BLaER1 (cell line): ENCODE data around the gene ITGBL1.

Experiments used
- H3K27ac ChIP-seq: shearing (Covaris generic); formaldehyde crosslinking; 2 replicates; pipeline ENCODE4 v1.8.1; 2022
- H3K27me3 ChIP-seq: shearing (Covaris generic); formaldehyde crosslinking; 2 replicates; pipeline ENCODE4 v1.8.1; 2022
- H3K36me3 ChIP-seq: shearing (Covaris generic); formaldehyde crosslinking; 2 replicates; pipeline ENCODE4 v1.8.1; 2022
- H3K4me1 ChIP-seq: shearing (Covaris generic); formaldehyde crosslinking; 2 replicates; pipeline ENCODE4 v1.8.1; 2022
- H3K4me2 ChIP-seq: shearing (Covaris generic); formaldehyde crosslinking; 2 replicates; pipeline ENCODE4 v1.8.1; 2022
- H3K4me3 ChIP-seq: shearing (Covaris generic); formaldehyde crosslinking; 2 replicates; pipeline ENCODE4 v1.8.1; 2022
- H3K9ac ChIP-seq: shearing (Covaris generic); formaldehyde crosslinking; 2 replicates; pipeline ENCODE4 v1.8.1; 2022
- H3K9me3 ChIP-seq: shearing (Covaris generic); formaldehyde crosslinking; 2 replicates; pipeline ENCODE4 v1.8.1; 2022
- H4K20me1 ChIP-seq: shearing (Covaris generic); formaldehyde crosslinking; 2 replicates; pipeline ENCODE4 v1.8.1; 2022
- Cebpa-rat ChIP-seq: shearing (Covaris generic); IDR thresholded peaks from 2 replicates; pipeline ENCODE4 v1.8.1; 2022

The ITGBL1 gene

DNA sequence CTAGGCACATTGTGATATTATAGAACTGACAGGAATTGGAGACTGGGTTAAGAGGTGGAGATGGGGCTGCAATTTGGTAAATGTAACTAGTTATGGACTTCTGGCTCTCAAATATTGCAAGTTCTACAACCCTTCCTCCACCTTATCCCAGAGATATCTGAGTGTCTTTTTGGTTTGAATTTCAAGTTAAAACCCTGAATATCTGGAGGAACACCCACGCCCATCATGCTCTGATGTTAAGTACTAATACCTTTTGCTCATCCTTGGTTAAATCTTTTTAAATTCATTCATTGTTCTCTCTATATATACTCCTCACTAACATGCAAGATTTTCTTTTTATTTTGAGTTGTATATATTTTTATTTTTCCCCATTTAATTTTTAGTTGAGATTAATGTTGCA lies 28.9 kb downstream of the ITGBL1 start:
- Histone ChIP-seq H3K27me3 (no peaks in the 10 kb centered on the region), H4K20me1 (no peaks in the 10 kb centered on the region), H3K9me3 (no peaks in the 10 kb centered on the region), H3K27ac (no peak overlapping the region), H3K4me1 (no peaks in the 10 kb centered on the region), H3K4me2 (no peak overlapping the region), H3K9ac (no peak overlapping the region), H3K4me3 (no peak overlapping the region), H3K36me3 (no peaks in the 10 kb centered on the region)
- no peak for TF ChIP-seq Cebpa-rat

- Histone ChIP-seq H3K9ac (no peak overlapping the region), H3K4me3 (no peak overlapping the region), H4K20me1 (no peaks in the 10 kb centered on the region), H3K4me2 (no peak overlapping the region), H3K36me3 (no peaks in the 10 kb centered on the region), H3K9me3 (no peaks in the 10 kb centered on the region), H3K27me3 (no peaks in the 10 kb centered on the region), H3K4me1 (no peaks in the 10 kb centered on the region), H3K27ac (no peak overlapping the region)
- TF ChIP-seq Cebpa-rat = no peak
Observed at GRCh38 chr13:101486708-101487437, 34.4 kb downstream of the ITGBL1 start.

GRCh38 chr13:101487438-101487830 lies 35.0 kb downstream of the ITGBL1 start:
- H3K4me2 ChIP-seq = no peak overlapping the region
- H3K27ac ChIP-seq = no peak overlapping the region
- no peak overlapping the region for H3K9ac ChIP-seq
- H3K4me3 ChIP-seq = no peak overlapping the region
- H3K9me3 ChIP-seq = no peaks in the 10 kb centered on the region
- no peaks in the 10 kb centered on the region for H4K20me1 ChIP-seq
- no peaks in the 10 kb centered on the region for H3K36me3 ChIP-seq
- TF ChIP-seq Cebpa-rat = no peak
- H3K4me1 ChIP-seq = no peaks in the 10 kb centered on the region
- H3K27me3 ChIP-seq = no peaks in the 10 kb centered on the region

DNA sequence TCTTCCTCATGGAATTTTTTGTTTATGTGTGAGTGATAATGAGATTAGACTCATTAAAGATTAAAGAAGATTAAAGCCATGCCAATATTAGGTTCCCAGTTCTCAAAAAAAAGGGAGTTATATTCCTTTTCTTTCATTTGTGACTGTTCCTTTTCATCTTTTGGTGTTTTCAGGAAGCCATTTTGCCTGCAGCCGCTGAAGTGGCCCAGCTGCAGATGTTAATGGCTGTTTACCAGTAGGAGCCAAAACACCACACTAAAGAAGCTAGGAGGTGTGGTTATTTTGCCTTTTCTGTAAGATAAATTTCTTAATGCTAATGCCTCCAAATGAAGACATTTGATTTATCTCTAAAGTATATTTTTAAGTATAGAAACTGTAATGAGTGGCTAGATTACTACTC lies 36.3 kb downstream of the ITGBL1 start:
- Histone ChIP-seq H3K9me3 (no peaks in the 10 kb centered on the region), H3K4me1 (no peaks in the 10 kb centered on the region)

DNA sequence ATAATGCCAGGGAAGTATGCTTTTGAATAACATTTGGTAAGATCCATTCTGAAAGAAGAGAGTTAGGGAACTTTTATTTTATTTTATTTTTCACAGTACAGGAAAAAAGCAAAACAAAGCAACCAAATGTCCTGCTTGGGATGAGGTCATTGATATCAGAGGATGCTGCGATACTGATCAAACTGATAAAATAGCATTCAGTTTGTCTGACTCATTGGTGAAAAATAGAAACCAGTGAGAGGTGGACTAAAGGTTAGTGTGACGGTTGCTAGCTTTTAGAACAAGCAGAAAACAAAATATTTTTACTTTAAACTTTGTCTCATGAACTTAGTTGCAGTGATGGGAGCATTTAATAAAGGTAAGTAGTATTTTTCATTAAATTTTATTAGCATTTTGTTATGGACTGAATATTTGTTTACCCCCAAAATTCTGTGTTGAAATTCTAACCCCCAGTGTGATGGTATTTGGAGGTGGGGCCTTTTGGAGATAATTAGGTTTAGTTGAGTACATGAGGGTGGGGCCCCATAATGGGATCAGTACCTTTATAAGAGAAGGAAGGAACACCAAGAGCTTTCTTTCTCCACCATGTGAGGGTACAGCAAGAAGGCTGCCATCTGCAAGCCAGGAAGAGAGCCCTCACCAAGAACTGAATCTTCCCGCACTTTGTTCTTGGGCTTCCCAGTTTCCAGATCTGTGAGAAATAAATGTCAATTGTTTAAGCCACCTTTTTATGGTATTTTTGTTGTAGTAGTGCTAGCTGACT lies 37.3 kb downstream of the ITGBL1 start:
- H3K4me2 ChIP-seq = no peak overlapping the region
- no peak for TF ChIP-seq Cebpa-rat
- no peak overlapping the region for H3K9ac ChIP-seq
- no peaks in the 10 kb centered on the region for H3K4me1 ChIP-seq
- no peak overlapping the region for H3K4me3 ChIP-seq
- H3K36me3 ChIP-seq = no peaks in the 10 kb centered on the region
- H3K27me3 ChIP-seq = no peaks in the 10 kb centered on the region
- no peak overlapping the region for H3K27ac ChIP-seq
- H3K9me3 ChIP-seq = no peaks in the 10 kb centered on the region
- H4K20me1 ChIP-seq = no peaks in the 10 kb centered on the region

More for the DNA sequence above, 36.3 kb downstream of the ITGBL1 start:
- no peak overlapping the region for H3K4me3 ChIP-seq
- H3K9ac ChIP-seq = no peak overlapping the region
- TF ChIP-seq Cebpa-rat = no peak
- H4K20me1 ChIP-seq = no peaks in the 10 kb centered on the region
- H3K4me2 ChIP-seq = no peak overlapping the region
- no peaks in the 10 kb centered on the region for H3K27me3 ChIP-seq
- H3K36me3 ChIP-seq = no peaks in the 10 kb centered on the region
- H3K27ac ChIP-seq = no peak overlapping the region

- no peak for TF ChIP-seq Cebpa-rat
- Histone ChIP-seq H4K20me1 (no peaks in the 10 kb centered on the region), H3K27ac (no peak overlapping the region), H3K4me2 (no peak overlapping the region), H3K4me1 (no peaks in the 10 kb centered on the region), H3K4me3 (no peak overlapping the region), H3K9me3 (no peaks in the 10 kb centered on the region), H3K36me3 (no peaks in the 10 kb centered on the region), H3K9ac (no peak overlapping the region), H3K27me3 (no peaks in the 10 kb centered on the region)
Observed at GRCh38 chr13:101490406-101491015, 38.0 kb downstream of the ITGBL1 start.

DNA sequence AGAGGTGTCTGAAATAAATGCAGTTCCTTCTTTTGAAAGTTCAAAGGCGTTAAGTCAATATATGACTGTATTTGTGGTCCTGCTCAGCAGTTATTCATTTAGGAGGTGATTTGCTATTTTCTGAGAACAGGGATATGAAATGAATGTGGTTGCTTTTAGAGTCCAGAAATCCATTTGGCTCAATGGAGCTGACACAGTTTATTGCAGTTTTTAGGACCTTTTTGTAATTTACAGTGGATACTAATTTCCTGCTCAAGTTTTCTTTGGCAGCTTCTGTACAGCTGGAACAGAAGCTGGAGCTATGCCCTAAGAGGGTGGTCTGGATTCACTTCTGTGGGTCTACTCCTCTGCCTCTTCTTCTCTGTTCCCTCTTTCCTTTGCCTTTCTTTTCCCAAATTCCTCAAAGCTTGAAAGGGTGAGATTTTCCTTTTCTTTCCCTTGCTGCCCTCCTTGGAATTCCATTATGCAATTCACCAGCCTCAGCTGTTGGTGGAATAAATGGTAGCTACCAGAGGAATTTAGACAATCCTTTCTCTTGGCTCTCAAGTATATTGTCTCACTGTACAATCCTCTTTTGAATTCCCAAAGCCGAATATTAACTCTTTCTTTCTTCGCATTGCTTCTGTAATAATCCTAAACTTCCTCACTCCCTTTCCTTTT lies 39.9 kb downstream of the ITGBL1 start:
- Histone ChIP-seq H4K20me1 (no peaks in the 10 kb centered on the region), H3K4me1 (no peaks in the 10 kb centered on the region), H3K4me3 (no peak overlapping the region), H3K36me3 (no peaks in the 10 kb centered on the region), H3K4me2 (no peak overlapping the region), H3K9me3 (no peaks in the 10 kb centered on the region), H3K27ac (no peak overlapping the region), H3K27me3 (no peaks in the 10 kb centered on the region), H3K9ac (no peak overlapping the region)
- no peak for TF ChIP-seq Cebpa-rat

- no peak for TF ChIP-seq Cebpa-rat
- H3K4me2 ChIP-seq = no peak overlapping the region
- H3K27ac ChIP-seq = no peak overlapping the region
- no peaks in the 10 kb centered on the region for H3K4me1 ChIP-seq
- no peaks in the 10 kb centered on the region for H4K20me1 ChIP-seq
- H3K27me3 ChIP-seq = no peaks in the 10 kb centered on the region
- no peaks in the 10 kb centered on the region for H3K36me3 ChIP-seq
- H3K4me3 ChIP-seq = no peak overlapping the region
- no peaks in the 10 kb centered on the region for H3K9me3 ChIP-seq
- no peak overlapping the region for H3K9ac ChIP-seq
Observed at GRCh38 chr13:101493541-101493940, 41.1 kb downstream of the ITGBL1 start.

DNA sequence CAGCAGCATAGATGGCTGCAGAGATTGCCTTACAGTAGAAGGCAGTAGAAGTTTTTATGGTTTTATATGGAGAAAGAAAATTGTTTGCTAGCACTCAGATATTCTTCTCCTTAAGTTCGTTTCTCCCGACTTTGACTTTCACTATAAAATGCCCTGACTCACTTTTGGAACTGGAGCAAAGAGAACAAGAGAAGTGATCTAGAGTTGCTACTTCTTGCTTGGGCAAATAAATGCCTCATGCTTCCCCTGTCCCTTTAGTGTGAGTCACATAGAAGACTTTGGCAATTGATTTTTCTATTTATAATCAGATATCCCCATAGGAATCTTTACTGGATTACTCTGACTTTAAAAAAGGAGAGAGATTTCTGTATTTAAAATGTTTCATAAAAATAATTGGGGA lies 46.9 kb downstream of the ITGBL1 start:
- H3K4me3 ChIP-seq = no peak overlapping the region
- no peak overlapping the region for H3K27ac ChIP-seq
- no peak overlapping the region for H3K9ac ChIP-seq
- H4K20me1 ChIP-seq = no peaks in the 10 kb centered on the region
- no peak for TF ChIP-seq Cebpa-rat
- H3K4me2 ChIP-seq = no peak overlapping the region
- H3K36me3 ChIP-seq = no peaks in the 10 kb centered on the region
- H3K9me3 ChIP-seq = no peaks in the 10 kb centered on the region
- no peaks in the 10 kb centered on the region for H3K27me3 ChIP-seq
- no peaks in the 10 kb centered on the region for H3K4me1 ChIP-seq

GRCh38 chr13:101502618-101503017 lies 50.1 kb downstream of the ITGBL1 start:
- H3K4me1 ChIP-seq = no peaks in the 10 kb centered on the region
- H4K20me1 ChIP-seq = no peaks in the 10 kb centered on the region
- no peak for TF ChIP-seq Cebpa-rat
- H3K9me3 ChIP-seq = no peaks in the 10 kb centered on the region
- no peak overlapping the region for H3K4me2 ChIP-seq
- H3K27ac ChIP-seq = no peak overlapping the region
- H3K9ac ChIP-seq = no peak overlapping the region
- no peaks in the 10 kb centered on the region for H3K27me3 ChIP-seq
- no peak overlapping the region for H3K4me3 ChIP-seq
- no peaks in the 10 kb centered on the region for H3K36me3 ChIP-seq
